ENCODE results near the gene WWOX. TPM values are rescaled to one million over a fixed set of nuclear protein-coding genes. Genes with fewer than 3 reads are reported as not detected.

WWOX gene
- total and polyA plus RNA-seq, 2 of the 8 experiments (the other 6 are each of a cell fraction or from before 2014, with no cell fraction given) = 5.4 to 16.7 TPM

DNA sequence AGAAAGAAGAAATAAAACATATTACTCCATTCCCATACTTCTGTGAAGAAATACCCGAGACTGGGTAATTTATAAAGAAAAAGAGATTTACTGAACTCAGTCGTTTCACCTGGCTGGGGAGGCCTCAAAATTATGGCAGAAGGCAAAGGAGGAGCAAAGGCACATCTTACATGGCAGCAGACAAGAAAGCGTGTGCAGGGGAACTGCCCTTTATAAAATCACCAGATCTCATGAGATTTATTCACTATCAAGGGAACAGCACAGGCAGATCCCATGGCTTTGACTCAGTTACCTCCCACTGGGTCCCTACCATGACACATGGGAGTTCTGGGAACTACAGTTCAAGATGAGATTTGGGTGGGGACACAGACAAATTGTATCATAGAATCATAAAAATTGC, 365.4 kb downstream of the WWOX start (continued):
- TF ChIP-seq HDAC2 (IDR thresholded peaks at IDR 0.05; ENCODE audit: borderline replicate concordance in 1 of 2, low read depth in 2 of 2, low read length in 2 of 2) (no peak), POLR2A (IDR thresholded peaks at IDR 0.05; ENCODE audit: control extremely low read depth in 1 of 2, low read depth in 2 of 2, low read length in 2 of 2) (no peak)

Measured in H1 (cell line).